ENCODE results near the gene NFATC2. TPM values are rescaled to one million over a fixed set of nuclear protein-coding genes. Genes with fewer than 3 reads are reported as not detected.

Gene NFATC2
- total RNA-seq, 2 donors from 2014 or later: 4.3 to 8.4 TPM

Small RNA genes within 50 kb of the gene (microRNA-seq; reads per million reads assigned to microRNA genes)
- gene MIR3194: 0.34 reads per million

Small RNA genes within 50 kb of the gene (small RNA-seq; reads per million reads assigned to genes)
- 0 reads per million in 2 donors for gene MIR3194

Other genes with a start within 250 kb of the NFATC2 start
- 100 to 1,000 TPM in 1 of 2 donors, 10 to 100 TPM in 1; 35.1 to 118 TPM for gene ATP9A, start 225.7 kb upstream of the NFATC2 start, total RNA-seq